SK-N-DZ (cell line): ENCODE data around the gene IGF1.
"Not testable (repeated sequence)": the region's sequence is repeated elsewhere in the genome, so short reads cannot be mapped to it uniquely, and the experiment has no call there.

Experiments
- DNase-seq: peaks from one replicate; pipeline ENCODE4 v3.0.0-alpha.2; 2015; ENCODE audit warnings: low spot score

IGF1 gene

DNA sequence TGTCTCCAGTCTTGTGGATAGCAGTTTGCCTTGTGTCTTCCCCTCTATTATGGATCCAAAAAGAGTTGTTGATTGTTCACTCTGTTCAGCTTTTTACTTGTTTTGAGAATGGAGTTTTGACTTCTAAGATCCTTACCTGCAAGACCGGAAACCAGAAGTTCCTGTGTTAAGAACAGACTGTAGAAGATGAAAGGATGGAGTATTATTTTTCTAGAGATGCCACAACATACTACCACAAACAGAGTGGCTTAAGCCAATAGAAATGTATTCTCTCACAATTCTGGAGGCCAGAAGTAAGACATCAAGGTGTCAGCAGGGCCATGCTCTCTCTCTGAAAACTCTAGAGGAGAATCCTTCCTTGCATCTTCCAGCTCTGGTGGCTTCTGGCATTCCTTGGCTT, 95.0 kb downstream of the IGF1 start:
- no peak for DNase-seq

GRCh38 chr12:102379346-102380162, 100.8 kb downstream of the IGF1 start:
- no peak for DNase-seq

DNA sequence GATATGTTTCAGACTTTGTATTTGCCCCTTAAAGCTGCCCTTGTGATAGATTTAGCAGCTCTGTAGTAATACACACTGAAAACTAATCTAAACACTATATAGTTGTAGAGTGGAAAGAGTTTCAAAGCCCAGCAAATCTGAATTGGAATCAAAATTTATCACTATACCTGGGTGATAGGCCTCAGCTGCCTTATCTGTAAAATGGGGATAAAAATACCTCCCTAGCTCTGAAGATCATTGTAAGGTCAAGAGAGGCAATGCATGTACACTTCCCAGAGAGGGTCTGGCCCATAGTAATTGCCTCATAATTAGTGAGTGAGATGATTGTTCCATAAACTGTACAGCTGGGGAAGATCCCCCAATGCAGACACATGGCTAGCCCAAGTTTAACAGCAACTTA, 103.6 kb downstream of the IGF1 start:
- no peak for DNase-seq

GRCh38 chr12:102376181-102376747, 104.1 kb downstream of the IGF1 start:
- DNase-seq = no peak

DNA sequence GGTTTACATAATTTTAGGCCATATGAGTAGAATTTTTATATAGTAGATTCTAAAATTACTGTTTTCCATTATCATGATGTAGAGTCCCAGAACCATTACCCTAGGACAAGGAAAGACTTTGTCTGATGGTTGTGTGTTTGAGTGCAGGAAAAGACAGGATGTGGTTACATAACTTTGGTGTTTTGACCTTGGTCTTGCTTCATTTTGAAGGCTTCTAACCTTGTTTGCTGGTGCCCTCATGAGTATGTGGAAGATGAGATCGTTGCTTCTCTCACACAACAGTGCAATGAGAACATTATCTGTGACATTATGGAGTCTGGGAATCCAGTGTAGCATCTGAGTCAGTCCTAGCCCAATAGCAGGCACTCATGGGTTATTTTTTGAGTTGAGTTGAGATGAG, 106.2 kb downstream of the IGF1 start:
- no peak for DNase-seq

GRCh38 chr12:102372087-102372486, 108.3 kb downstream of the IGF1 start:
- no peak for DNase-seq

GRCh38 chr12:102371165-102371564, 109.2 kb downstream of the IGF1 start:
- DNase-seq = no peak

GRCh38 chr12:102369876-102370275, 110.5 kb downstream of the IGF1 start:
- no peak for DNase-seq

DNA sequence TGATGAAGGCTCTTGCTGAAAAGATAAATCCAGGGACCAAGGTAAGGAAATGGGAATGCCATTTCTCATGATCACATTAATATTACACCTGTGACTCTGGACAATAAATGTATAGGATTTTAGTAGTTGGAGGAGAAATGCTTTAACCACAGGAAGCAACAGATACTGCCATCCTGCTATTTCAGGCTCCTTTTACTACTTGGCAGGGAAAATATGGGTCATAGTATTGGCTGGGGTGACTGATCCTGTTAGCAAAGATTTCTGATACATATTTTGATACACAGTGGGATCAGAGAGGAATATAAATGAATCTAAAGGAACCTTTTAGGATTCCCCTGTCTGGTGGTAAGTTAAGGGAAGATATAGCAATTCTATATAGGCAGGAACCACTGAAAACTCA, 115.0 kb downstream of the IGF1 start:
- DNase-seq = no peak

DNA sequence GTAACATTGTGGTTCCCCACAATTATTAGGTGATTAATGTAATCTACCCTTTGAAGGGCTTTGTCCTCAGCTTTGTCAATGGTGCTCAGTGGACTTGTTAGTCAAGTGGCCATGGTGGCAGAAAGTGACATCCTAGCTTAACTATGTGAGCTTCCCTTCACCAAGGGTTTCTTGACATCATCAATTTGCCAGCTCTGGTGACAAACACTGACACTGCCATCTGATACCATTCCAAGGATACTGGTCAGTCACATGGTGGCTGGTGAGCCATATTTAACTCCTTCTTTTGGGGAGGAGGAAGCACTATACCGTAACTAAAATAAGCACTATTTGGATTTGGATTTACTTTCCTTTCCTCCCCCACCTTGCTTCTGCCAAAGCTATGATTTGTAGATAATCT, 115.7 kb downstream of the IGF1 start:
- no peak for DNase-seq

DNA sequence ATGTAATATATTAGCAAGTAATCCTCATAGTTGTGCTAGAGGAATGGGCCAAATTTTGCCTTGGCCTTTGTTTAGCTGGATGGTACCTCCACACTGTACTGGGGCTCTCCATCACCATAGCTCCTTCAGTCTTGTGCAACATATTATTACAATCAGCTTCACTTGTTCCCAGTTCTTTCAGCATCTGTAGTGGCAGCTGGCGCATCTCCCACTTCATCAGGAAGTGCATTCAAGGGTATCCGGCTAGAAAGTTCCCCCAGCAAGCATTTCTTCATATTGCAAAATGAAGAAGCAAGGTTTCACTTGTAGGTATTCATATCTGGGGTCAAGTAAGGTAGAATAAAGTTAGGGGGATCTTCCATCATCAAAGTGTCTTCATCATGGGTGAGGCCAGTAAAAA, 123.7 kb downstream of the IGF1 start:
- no peak for DNase-seq

GRCh38 chr12:102354281-102354680, 126.1 kb downstream of the IGF1 start:
- not testable (repeated sequence) for DNase-seq

DNA sequence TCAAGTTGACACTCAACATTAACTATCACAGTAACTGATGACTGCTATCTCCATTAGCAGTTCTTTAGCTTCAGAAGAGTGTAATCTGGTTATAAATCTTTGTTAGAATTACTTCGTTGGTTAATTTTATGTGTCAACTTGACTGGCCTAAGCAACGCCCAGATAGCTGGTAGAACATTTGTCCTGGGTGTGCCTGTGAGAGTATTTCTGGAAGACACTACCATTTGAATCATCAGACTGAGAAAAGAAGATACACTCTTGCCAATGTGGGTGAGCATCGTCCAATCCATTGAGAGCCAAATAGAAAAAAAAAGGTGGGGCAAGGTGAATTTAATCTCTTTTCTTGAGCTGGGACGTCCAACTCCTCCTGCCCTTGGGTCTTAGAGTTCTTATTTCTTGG, 129.0 kb downstream of the IGF1 start:
- no peak for DNase-seq

- no peak for DNase-seq
Observed at GRCh38 chr12:102350070-102350469, 130.3 kb downstream of the IGF1 start.

DNA sequence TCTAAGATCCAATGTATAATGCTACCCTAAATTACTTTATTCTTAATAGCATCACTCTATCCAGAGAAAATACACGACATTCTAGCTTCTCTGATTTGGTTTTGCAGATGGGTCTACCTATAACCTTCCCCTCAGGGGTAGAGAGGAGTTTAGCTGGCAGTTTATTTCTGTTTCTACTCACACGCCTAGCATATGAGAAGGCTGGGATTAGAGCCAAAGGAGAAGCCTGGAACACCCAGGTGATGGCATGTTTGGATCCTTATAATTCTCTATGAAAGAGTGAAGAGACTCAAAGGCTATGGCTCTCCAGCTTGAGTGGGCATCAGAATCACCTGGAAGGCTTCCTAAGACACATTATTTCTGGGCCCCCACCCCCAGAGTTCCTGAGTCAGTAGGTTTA, 131.3 kb downstream of the IGF1 start:
- no peak for DNase-seq

GRCh38 chr12:102347811-102348210, 132.6 kb downstream of the IGF1 start:
- no peak for DNase-seq
